MM.1S (cell line): ENCODE results near the gene CAMK1G.

Experiments used
- DNase-seq: peaks from one replicate; pipeline ENCODE4 v3.0.0-alpha.2; 2015
- H2AFZ ChIP-seq: fragments of 300-600 bp; sonication (generic); 2 replicates; pipeline ENCODE4 v1.6.0; 2016; ENCODE audit warnings: antibody characterized with exemption, low read length
- H3F3A ChIP-seq: fragments of 300-600 bp; sonication (generic); 2 replicates; pipeline ENCODE4 v1.6.1; 2016; ENCODE audit warnings: mild to moderate bottlenecking, antibody characterized with exemption, low read length, moderate library complexity, mixed read lengths; ENCODE audit not compliant: insufficient read depth
- H3K27ac ChIP-seq: fragments of 300-600 bp; sonication (generic); 2 replicates; pipeline ENCODE4 v1.5.1; 2016; ENCODE audit warnings: mild to moderate bottlenecking, low read length
- H3K27me3 ChIP-seq: fragments of 300-600 bp; sonication (generic); replicated peaks from 2 replicates; pipeline ENCODE4 v1.6.0; 2016; ENCODE audit warnings: low read length; ENCODE audit not compliant: insufficient read depth
- H3K36me3 ChIP-seq: fragments of 300-600 bp; sonication (generic); replicated peaks from 2 replicates; pipeline ENCODE4 v1.6.1; 2016; ENCODE audit warnings: mild to moderate bottlenecking, low read length, mixed read lengths; ENCODE audit not compliant: insufficient read depth
- H3K4me1 ChIP-seq: fragments of 300-600 bp; sonication (generic); 2 replicates; pipeline ENCODE4 v1.6.1; 2016; ENCODE audit warnings: low read length, mixed read lengths
- H3K4me2 ChIP-seq: fragments of 300-600 bp; sonication (generic); 2 replicates; pipeline ENCODE4 v1.6.0; 2016; ENCODE audit warnings: low read depth, low read length
- H3K4me3 ChIP-seq: fragments of 300-600 bp; sonication (generic); 2 replicates; pipeline ENCODE4 v1.5.1; 2016; ENCODE audit warnings: low read length, mixed read lengths
- H3K79me2 ChIP-seq: fragments of 300-600 bp; sonication (generic); 2 replicates; pipeline ENCODE4 v1.6.1; 2016; ENCODE audit warnings: mixed run types, low read length, mixed read lengths
- H3K9ac ChIP-seq: fragments of 300-600 bp; sonication (generic); 2 replicates; pipeline ENCODE4 v1.6.1; 2016; ENCODE audit warnings: low read length, mixed read lengths
- H3K9me2 ChIP-seq: fragments of 300-600 bp; sonication (generic); replicated peaks from 2 replicates; pipeline ENCODE4 v1.6.1; 2016; ENCODE audit warnings: mild to moderate bottlenecking, low read length, mixed read lengths; ENCODE audit not compliant: insufficient read depth
- H3K9me3 ChIP-seq: fragments of 300-600 bp; sonication (generic); replicated peaks from 2 replicates; pipeline ENCODE4 v1.6.1; 2016; ENCODE audit warnings: mild to moderate bottlenecking, low read length, mixed read lengths; ENCODE audit not compliant: insufficient read depth
- H4K20me1 ChIP-seq: fragments of 300-600 bp; sonication (generic); 2 replicates; pipeline ENCODE4 v1.6.1; 2016; ENCODE audit warnings: mild to moderate bottlenecking, low read length, moderate library complexity, mixed read lengths; ENCODE audit not compliant: insufficient read depth
- EZH2 ChIP-seq: fragments of 300-600 bp; sonication (generic); optimal IDR thresholded peaks from 2 replicates; pipeline ENCODE3; 2017; ENCODE audit warnings: low read depth, mild to moderate bottlenecking, antibody characterized with exemption, low read length, mixed read lengths
- EZH2phosphoT487 ChIP-seq: fragments of 300-600 bp; sonication (generic); IDR thresholded peaks from 2 replicates; pipeline ENCODE4 v1.6.1; 2018; ENCODE audit warnings: antibody characterized with exemption, low read length
- TF ChIP-seq, protein P1 (sequence below): fragments of 300-600 bp; sonication (generic); IDR thresholded peaks from 2 replicates; pipeline ENCODE4 v1.5.1; 2016; ENCODE audit warnings: antibody characterized with exemption, low read length, mixed read lengths

CAMK1G gene

DNA sequence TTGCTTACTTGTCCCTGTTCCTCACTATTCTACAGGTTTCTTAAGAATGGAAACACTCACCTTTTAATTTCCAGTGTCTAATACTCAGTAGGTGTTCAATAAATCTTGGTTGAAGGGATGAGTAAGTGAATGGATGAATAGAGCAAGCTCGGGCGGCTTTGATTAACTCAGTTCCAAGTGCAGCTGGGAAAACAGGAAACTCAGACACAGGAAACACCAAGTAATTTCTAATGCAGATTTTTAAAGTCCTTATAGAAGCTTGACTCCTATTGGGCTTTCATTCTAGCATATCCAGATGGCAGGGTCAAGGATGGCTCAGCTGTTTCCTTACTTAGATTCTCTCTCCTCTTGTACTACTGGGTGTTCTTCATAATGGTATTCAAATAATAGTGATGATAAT lies 14.0 kb downstream of the CAMK1G start:
- Histone ChIP-seq H3K4me2 (no peak overlapping the region), H3K4me3 (no peak overlapping the region), H3K36me3 (no peaks in the 10 kb centered on the region), H3K9me3 (no peaks in the 10 kb centered on the region), H3F3A (no peaks in the 10 kb centered on the region), H3K9ac (no peak overlapping the region), H3K9me2 (no peaks in the 10 kb centered on the region), H3K27me3 (no peaks in the 10 kb centered on the region), H2AFZ (no peak overlapping the region), H3K4me1 (no peaks in the 10 kb centered on the region), H3K27ac (no peak overlapping the region), H3K79me2 (no peaks in the 10 kb centered on the region), H4K20me1 (no peaks in the 10 kb centered on the region)
- no peak for TF ChIP-seq EZH2
- TF ChIP-seq EZH2phosphoT487: no peak
- TF ChIP-seq, protein P1, sequence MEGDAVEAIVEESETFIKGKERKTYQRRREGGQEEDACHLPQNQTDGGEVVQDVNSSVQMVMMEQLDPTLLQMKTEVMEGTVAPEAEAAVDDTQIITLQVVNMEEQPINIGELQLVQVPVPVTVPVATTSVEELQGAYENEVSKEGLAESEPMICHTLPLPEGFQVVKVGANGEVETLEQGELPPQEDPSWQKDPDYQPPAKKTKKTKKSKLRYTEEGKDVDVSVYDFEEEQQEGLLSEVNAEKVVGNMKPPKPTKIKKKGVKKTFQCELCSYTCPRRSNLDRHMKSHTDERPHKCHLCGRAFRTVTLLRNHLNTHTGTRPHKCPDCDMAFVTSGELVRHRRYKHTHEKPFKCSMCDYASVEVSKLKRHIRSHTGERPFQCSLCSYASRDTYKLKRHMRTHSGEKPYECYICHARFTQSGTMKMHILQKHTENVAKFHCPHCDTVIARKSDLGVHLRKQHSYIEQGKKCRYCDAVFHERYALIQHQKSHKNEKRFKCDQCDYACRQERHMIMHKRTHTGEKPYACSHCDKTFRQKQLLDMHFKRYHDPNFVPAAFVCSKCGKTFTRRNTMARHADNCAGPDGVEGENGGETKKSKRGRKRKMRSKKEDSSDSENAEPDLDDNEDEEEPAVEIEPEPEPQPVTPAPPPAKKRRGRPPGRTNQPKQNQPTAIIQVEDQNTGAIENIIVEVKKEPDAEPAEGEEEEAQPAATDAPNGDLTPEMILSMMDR: no peak
- DNase-seq: no peak

DNA sequence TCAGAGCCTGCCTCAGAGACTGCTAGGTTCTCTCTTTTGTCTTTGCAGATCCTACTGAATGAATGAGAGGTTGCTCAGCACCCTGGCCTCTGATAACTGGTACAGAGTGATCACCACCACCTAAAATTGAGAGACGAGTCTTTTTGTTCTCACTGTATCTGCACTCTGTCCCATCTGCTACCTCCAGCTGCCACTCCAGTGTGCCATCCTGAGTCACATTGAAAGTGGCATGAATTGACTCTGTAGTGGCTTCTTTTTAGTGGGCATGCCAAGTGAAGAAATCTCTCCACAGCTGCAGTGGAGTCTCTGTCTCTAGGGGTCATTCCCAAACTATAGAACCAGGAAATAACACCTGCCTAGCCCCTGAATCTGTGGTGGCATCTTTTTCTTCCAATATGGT lies 14.7 kb downstream of the CAMK1G start:
- TF ChIP-seq EZH2: no peak
- no peak for TF ChIP-seq EZH2phosphoT487
- TF ChIP-seq, protein P1: no peak
- Histone ChIP-seq H3K4me3 (no peak overlapping the region), H3F3A (no peaks in the 10 kb centered on the region), H3K36me3 (no peaks in the 10 kb centered on the region), H3K9me2 (no peaks in the 10 kb centered on the region), H2AFZ (no peak overlapping the region), H3K9ac (no peak overlapping the region), H4K20me1 (no peaks in the 10 kb centered on the region), H3K4me2 (no peak overlapping the region), H3K9me3 (no peaks in the 10 kb centered on the region), H3K79me2 (no peaks in the 10 kb centered on the region), H3K4me1 (no peaks in the 10 kb centered on the region), H3K27me3 (no peaks in the 10 kb centered on the region), H3K27ac (no peak overlapping the region)
- no peak for DNase-seq

DNA sequence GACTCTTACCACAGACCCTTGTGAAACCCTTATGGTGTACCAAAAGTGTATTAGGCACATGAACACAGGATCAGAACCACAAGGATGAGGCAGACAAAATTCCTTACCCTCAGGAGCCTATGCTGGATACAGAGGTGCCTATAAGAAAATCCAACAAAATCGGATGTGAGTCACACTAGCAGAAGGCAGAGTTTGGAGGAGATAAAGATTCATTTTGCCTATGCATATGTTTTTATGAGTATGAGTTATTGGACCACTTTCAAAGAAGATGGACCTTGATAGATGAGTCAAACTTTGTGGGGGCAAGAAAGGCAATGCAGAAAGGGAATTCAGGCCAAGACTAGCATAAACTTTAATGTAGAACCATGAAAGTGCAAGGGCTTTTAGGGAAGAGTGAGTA lies 17.0 kb downstream of the CAMK1G start:
- no peak for TF ChIP-seq EZH2
- TF ChIP-seq, protein P1: no peak
- no peak for TF ChIP-seq EZH2phosphoT487
- Histone ChIP-seq H2AFZ (no peak overlapping the region), H3K27ac (no peak overlapping the region), H3K9me2 (no peaks in the 10 kb centered on the region), H3K4me3 (no peak overlapping the region), H3K9ac (no peak overlapping the region), H3K27me3 (no peaks in the 10 kb centered on the region), H3K4me1 (no peaks in the 10 kb centered on the region), H3K79me2 (no peaks in the 10 kb centered on the region), H3K9me3 (no peaks in the 10 kb centered on the region), H3F3A (no peaks in the 10 kb centered on the region), H3K36me3 (no peaks in the 10 kb centered on the region), H4K20me1 (no peaks in the 10 kb centered on the region), H3K4me2 (no peak overlapping the region)
- DNase-seq: no peak
